ENCODE results near the gene GULP1.

GULP1 gene

GRCh38 chr2:188610827-188611226, 319.2 kb downstream of the GULP1 start:
- no peak overlapping the region for H3K27ac ChIP-seq
- TF ChIP-seq CTCF (conservative IDR thresholded peaks at IDR 0.05): no peak

GRCh38 chr2:188619146-188619545, 327.5 kb downstream of the GULP1 start:
- no peak for TF ChIP-seq CTCF (conservative IDR thresholded peaks at IDR 0.05)

GRCh38 chr2:188620916-188621315, 329.2 kb downstream of the GULP1 start:
- no peak overlapping the region for H3K27ac ChIP-seq
- TF ChIP-seq CTCF (conservative IDR thresholded peaks at IDR 0.05): no peak

More at GRCh38 chr2:188619146-188619545, 327.5 kb downstream of the GULP1 start:
- H3K27ac ChIP-seq: no peak overlapping the region

- no peak for TF ChIP-seq CTCF (conservative IDR thresholded peaks at IDR 0.05)
- H3K27ac ChIP-seq: no peak overlapping the region
Observed at GRCh38 chr2:188622601-188623260, 331.1 kb downstream of the GULP1 start.

GRCh38 chr2:188623995-188624643, 332.4 kb downstream of the GULP1 start:
- TF ChIP-seq CTCF (conservative IDR thresholded peaks at IDR 0.05): no peak
- no peak overlapping the region for H3K27ac ChIP-seq

GRCh38 chr2:188627471-188627870, 335.8 kb downstream of the GULP1 start:
- H3K27ac ChIP-seq: no peak overlapping the region

More at GRCh38 chr2:188627471-188627870, 335.8 kb downstream of the GULP1 start:
- no peak for TF ChIP-seq CTCF (conservative IDR thresholded peaks at IDR 0.05)
